ENCODE data around the gene TOR2A. TPM values are rescaled to one million over a fixed set of nuclear protein-coding genes. Genes with fewer than 3 reads are reported as not detected.

TOR2A gene
- total RNA-seq, 1 experiment from 2014 or later: 25.0 TPM

- DNase-seq (ENCODE audit: low spot score): no peak
- in situ Hi-C loops (cut with HindIII; ENCODE audit: low sequenced_read_pairs): no loop called here
Measured at GRCh38 chr9:127711226-127711701, 23.8 kb downstream of the TOR2A start.

GRCh38 chr9:127710204-127710783 is 24.8 kb downstream of the TOR2A start:
- in situ Hi-C loops (cut with HindIII; ENCODE audit: low sequenced_read_pairs): no loop called here
- no peak for DNase-seq (ENCODE audit: low spot score)

DNA sequence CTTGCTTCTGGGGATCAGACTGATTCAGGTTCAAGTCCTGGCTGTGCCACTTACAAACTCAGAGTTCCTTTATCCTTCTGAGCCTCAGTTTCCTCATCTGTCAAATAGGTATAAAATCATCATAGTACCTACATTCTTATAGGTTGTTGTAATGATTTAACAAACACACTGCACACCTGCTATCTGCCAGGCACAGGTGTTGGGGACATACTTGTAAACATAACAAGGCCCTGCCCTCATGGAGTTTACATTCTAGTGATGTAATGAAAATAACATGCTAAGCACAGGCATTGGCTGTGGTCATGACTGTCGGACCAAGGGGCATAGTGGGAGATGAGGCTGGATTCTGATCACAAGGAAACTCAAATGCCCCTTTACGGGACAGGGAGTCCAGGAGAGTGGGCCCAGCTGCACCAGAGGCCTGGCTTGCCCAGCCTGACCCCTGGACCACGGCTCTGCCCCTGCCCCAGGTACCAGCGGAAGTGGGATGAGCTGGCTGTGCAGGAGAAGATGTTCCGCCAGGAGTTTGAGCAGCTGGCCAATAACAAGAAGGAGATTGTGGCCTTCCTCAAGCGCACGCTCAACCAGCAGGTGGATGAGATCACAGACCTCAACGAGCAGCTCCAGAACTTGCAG is 26.0 kb downstream of the TOR2A start:
- DNase-seq (ENCODE audit: low spot score): no peak
- in situ Hi-C loops (cut with HindIII; ENCODE audit: low sequenced_read_pairs): no loop called here

GRCh38 chr9:127707766-127708165 is 27.3 kb downstream of the TOR2A start:
- no peak for DNase-seq (ENCODE audit: low spot score)
- in situ Hi-C loops (cut with HindIII; ENCODE audit: low sequenced_read_pairs): no loop called here

DNA sequence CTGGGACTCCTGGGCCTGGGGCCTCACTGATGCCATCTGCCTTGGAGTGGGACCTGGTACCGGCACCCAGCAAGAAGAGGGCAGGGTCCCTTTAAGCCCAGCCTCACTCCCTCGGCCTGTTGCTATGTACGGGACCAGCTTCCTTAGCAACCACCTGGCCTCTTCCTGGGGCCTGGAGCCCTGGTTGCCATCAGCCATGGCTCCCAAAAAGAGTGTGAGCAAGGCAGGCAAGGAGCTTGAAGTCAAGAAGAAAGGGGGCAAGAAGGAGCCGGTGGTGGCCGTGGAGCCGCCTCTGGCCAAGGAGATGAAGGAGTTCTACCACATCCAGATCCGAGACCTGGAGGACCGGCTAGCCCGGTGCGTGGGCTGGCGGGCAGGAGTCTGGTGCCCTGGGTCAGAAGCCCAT is 28.3 kb downstream of the TOR2A start, which contains the start of gene CFAP157:
Gene CFAP157 (plus strand): TSS at position 153 of the 406 bp plus-strand sequence. CDS start 44 bp downstream, at position 197.
- in situ Hi-C loops (cut with HindIII; ENCODE audit: low sequenced_read_pairs): no loop called here
- no peak for DNase-seq (ENCODE audit: low spot score)

DNA sequence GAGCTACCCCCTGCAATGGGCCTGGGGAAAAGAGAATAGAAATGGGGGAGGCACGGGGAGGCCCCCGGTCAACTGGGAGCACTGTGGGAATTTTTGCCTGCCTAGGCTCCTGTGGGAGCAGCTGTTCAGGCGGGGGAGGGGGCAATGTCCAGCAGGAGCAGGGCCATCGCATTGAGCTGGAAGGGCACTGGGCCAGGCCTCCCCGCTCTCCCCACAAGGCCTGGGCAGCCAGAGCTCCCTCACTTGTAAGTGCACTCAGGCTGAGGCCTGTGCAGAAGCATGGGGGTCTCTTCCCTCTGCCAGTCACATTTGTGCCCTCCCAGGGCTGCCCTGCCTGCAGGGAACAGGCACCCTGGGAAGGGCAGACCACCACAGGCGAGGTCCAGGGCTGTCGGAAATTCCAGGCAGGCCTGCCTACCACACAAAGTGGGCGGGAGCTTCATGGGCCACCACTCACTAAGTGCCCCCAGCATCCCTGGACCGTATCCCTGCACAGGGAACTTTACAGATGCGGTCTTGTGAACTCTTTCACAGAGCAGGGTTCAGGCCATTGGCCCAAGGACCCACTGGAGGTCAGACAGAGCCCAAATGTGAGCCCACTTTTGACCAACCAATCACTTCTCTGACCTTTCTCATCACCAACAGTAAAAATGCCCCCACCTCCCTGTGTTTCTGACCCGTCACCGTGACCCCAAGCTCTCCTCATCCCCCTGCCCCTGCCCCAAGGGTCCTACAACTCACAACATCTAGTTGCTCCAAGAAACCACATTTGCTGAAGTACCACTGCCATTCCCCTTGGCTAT is 29.3 kb downstream of the TOR2A start:
- in situ Hi-C loops (cut with HindIII; ENCODE audit: low sequenced_read_pairs): no loop called here

DNA sequence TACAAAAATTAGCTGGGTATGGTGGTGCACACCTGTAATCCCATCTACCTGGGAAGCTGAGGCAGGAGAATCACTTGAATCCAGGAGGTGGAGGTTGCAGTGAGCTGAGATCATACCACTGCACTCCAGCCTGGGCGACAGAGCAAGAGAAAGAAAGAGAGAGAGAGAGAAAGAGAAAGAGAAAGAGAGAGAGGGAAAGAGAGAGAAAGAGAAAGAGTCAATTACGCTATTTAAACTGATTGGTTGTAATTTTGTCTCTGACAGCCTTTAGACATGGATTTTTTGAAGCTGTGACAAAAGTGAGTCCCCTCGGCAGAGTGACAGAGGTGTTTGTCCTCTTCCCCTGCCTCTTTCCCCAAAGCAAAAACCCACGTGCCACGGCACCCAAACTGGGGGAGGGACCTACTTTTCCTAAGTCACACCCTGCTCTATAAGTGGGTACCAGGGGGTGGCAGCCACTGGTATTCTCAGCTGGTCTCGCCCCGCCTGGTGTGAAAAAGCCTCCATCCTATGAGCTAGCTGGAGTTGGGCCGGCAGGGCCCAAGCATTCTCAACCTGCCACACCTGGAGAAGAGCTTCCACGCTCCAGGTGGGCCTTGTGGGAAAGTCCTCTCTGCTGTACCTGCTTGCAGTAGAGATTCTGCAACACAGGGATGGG is 31.7 kb downstream of the TOR2A start:
- DNase-seq (ENCODE audit: low spot score): no peak
- in situ Hi-C loops (cut with HindIII; ENCODE audit: low sequenced_read_pairs): no loop called here

More for the DNA sequence above, 29.3 kb downstream of the TOR2A start:
- DNase-seq (ENCODE audit: low spot score): no peak

- DNase-seq (ENCODE audit: low spot score): no peak
- in situ Hi-C loops (cut with HindIII; ENCODE audit: low sequenced_read_pairs): no loop called here
Measured at GRCh38 chr9:127700594-127701255, 34.4 kb downstream of the TOR2A start.

GRCh38 chr9:127700140-127700539 is 35.0 kb downstream of the TOR2A start:
- no peak for DNase-seq (ENCODE audit: low spot score)
- in situ Hi-C loops (cut with HindIII; ENCODE audit: low sequenced_read_pairs): no loop called here

GRCh38 chr9:127698985-127699670 is 36.0 kb downstream of the TOR2A start:
- in situ Hi-C loops (cut with HindIII; ENCODE audit: low sequenced_read_pairs): no loop called here
- DNase-seq (ENCODE audit: low spot score): peak; percentile 99

- in situ Hi-C loops (cut with HindIII; ENCODE audit: low sequenced_read_pairs): no loop called here
- DNase-seq (ENCODE audit: low spot score): no peak
Measured at GRCh38 chr9:127698386-127698785, 36.7 kb downstream of the TOR2A start.

- in situ Hi-C loops (cut with HindIII; ENCODE audit: low sequenced_read_pairs): no loop called here
- no peak for DNase-seq (ENCODE audit: low spot score)
Measured at GRCh38 chr9:127697575-127697974, 37.5 kb downstream of the TOR2A start.

GRCh38 chr9:127694890-127695720 is 40.0 kb downstream of the TOR2A start:
- in situ Hi-C loops (cut with HindIII; ENCODE audit: low sequenced_read_pairs): no loop called here
- DNase-seq (ENCODE audit: low spot score): peak; percentile 26

GRCh38 chr9:127693697-127694096 is 41.4 kb downstream of the TOR2A start:
- no peak for DNase-seq (ENCODE audit: low spot score)
- in situ Hi-C loops (cut with HindIII; ENCODE audit: low sequenced_read_pairs): no loop called here

DNA sequence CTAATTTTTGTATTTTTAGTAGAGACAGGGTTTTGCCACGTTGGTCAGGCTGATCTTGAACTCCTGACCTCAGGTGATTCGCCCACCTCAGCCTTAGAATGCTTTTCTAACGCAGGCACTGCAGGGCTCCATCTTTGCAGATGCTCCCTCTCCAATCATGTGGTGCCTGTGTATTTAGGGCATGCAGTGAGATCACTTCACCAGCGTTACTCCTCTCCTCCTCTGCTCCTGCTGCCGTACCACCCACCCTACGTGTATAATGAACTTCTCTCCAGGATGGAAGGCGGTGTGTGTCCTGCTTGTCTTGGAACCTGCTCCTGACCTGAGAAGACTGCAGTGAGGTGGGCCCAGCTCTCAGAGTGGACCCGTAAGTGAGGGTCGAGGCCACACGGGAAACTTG is 42.0 kb downstream of the TOR2A start:
- DNase-seq (ENCODE audit: low spot score): no peak
- in situ Hi-C loops (cut with HindIII; ENCODE audit: low sequenced_read_pairs): no loop called here

GRCh38 chr9:127692071-127692470 is 43.0 kb downstream of the TOR2A start:
- DNase-seq (ENCODE audit: low spot score): no peak
- in situ Hi-C loops (cut with HindIII; ENCODE audit: low sequenced_read_pairs): no loop called here

DNA sequence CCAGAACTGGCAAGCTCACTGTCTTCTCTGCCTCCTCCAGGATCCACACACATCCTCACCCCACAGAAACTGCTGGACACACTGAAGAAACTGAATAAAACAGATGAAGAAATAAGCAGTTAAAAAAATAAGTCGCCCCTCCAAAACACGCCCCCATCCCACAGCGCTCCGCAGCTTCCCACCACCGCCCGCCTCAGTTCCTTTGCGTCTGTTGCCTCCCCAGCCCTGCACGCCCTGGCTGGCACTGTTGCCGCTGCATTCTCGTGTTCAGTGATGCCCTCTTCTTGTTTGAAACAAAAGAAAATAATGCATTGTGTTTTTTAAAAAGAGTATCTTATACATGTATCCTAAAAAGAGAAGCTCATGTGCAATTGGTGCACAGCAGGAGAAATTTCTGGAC is 44.4 kb downstream of the TOR2A start:
- DNase-seq (ENCODE audit: low spot score): no peak
- in situ Hi-C loops (cut with HindIII; ENCODE audit: low sequenced_read_pairs): no loop called here

Measured in G401 (cell line).